Uterus (tissue), 4 donors: Measurements from ENCODE around the gene CRYBB2. TPM values are rescaled to one million over a fixed set of nuclear protein-coding genes. Genes with fewer than 3 reads are reported as not detected.

Source experiments
- DNase-seq, 2 donors: peaks; one replicate each; pipeline ENCODE4 v3.0.0-alpha.2; 2019 to 2020
- H3K27ac ChIP-seq, 2 donors: fragments of 200-600 bp; sonication (generic); 1 replicate in 1 of 2; 2 replicates in 1 of 2; pipeline ENCODE4 v1.5.1; 2016 to 2018
- H3K27me3 ChIP-seq, 2 donors: fragments of 200-600 bp; sonication (generic); one replicate each; pipeline ENCODE4 v1.5.1; 2018 to 2019; ENCODE audit warnings: control low read depth in 1 of 2
- H3K36me3 ChIP-seq, 2 donors: fragments of 200-600 bp; sonication (generic); one replicate each; pipeline ENCODE4 v1.5.1; 2019; ENCODE audit warnings: control low read depth in 1 of 2
- H3K4me1 ChIP-seq, 2 donors: fragments of 200-600 bp; sonication (generic); one replicate each; pipeline ENCODE4 v1.5.1; 2018 to 2019; ENCODE audit warnings: control low read depth in 1 of 2
- H3K4me3 ChIP-seq, 2 donors: fragments of 200-600 bp; sonication (generic); 1 replicate in 1 of 2; 2 replicates in 1 of 2; pipeline ENCODE4 v1.5.1; 2018 to 2019; ENCODE audit warnings: mild to moderate bottlenecking in 1 of 2
- H3K9me3 ChIP-seq, 2 donors: fragments of 200-600 bp; sonication (generic); one replicate each; pipeline ENCODE4 v1.5.1; 2019; ENCODE audit warnings: control low read depth in 1 of 2
- CTCF ChIP-seq, 4 experiments: fragments of 200-600 bp in 2 of 4; fragments of 450-650 bp in 2 of 4; sonication (generic) in 2 of 4; IDR thresholded peaks; one replicate each; pipeline ENCODE4 v1.5.1; 2016 to 2019; ENCODE audit warnings: antibody characterized with exemption in 4 of 4, mild to moderate bottlenecking in 2 of 4, moderate library complexity in 1 of 4
- POLR2A ChIP-seq, 2 donors: fragments of 450-650 bp; IDR thresholded peaks; one replicate each; pipeline ENCODE4 v1.6.1; 2016; ENCODE audit warnings: antibody characterized with exemption in 2 of 2, mild to moderate bottlenecking in 1 of 2, moderate library complexity in 1 of 2
- intact Hi-C: fragments of 100-400 bp; cut with DNase I; formaldehyde crosslinking; loops from one replicate; pipeline ENCODE4 v1.15.1; 2023; ENCODE audit warnings: low total_unique reads
- total RNA-seq, 4 donors: library from RNA; depleted of rRNA in 3 of 4; stranded (reverse); fragments of >200 nt in 3 of 4; gene quantifications; one replicate each; pipeline versions ENCODE4 v1.1.0 to v1.2.4, GENCODE V29; 2014 to 2023
- donor health status: DM: yes; HTN: yes; CAD: no.

CRYBB2 gene
- not detected for total RNA-seq

- TF ChIP-seq CTCF (IDR thresholded peaks at IDR 0.05) (no peak), POLR2A (IDR thresholded peaks at IDR 0.05) (no peak)
- Histone ChIP-seq H3K36me3 (no peaks in the 10 kb centered on the region), H3K27ac (no peak within 1 kb of the TSS), H3K4me1 (no peaks in the 10 kb centered on the region), H3K4me3 (no peak within 1 kb of the TSS), H3K9me3 (no peaks in the 10 kb centered on the region), H3K27me3 (no peaks in the 10 kb centered on the region)
- intact Hi-C loops = no loop called here
- no peak for DNase-seq
Measured at GRCh38 chr22:25219211-25219689, at the start of gene CRYBB2. TSS of gene CRYBB2 (plus strand) at chr22:25219639. CDS start at chr22:25221430, 1,791 bp downstream.

- DNase-seq = no peak
- TF ChIP-seq POLR2A (IDR thresholded peaks at IDR 0.05) = no peak
- no peak for TF ChIP-seq CTCF (IDR thresholded peaks at IDR 0.05)
- Histone ChIP-seq H3K4me3 (no peak overlapping the region), H3K36me3 (no peaks in the 10 kb centered on the region), H3K9me3 (no peaks in the 10 kb centered on the region), H3K4me1 (no peaks in the 10 kb centered on the region), H3K27ac (no peak overlapping the region), H3K27me3 (no peaks in the 10 kb centered on the region)
- intact Hi-C loops = no loop called here
Measured at GRCh38 chr22:25170426-25170980, 48.9 kb upstream of the CRYBB2 start.

- TF ChIP-seq POLR2A (IDR thresholded peaks at IDR 0.05) (no peak), CTCF (IDR thresholded peaks at IDR 0.05) (peak in 3 of 4 experiments; percentile 5 to 47 (median 32))
- H3K9me3 ChIP-seq = no peaks in the 10 kb centered on the region
- intact Hi-C loops = no loop called here
- no peak overlapping the region for H3K4me3 ChIP-seq
- H3K27me3 ChIP-seq = no peaks in the 10 kb centered on the region
- H3K4me1 ChIP-seq = no peaks in the 10 kb centered on the region
- no peaks in the 10 kb centered on the region for H3K36me3 ChIP-seq
- no peak overlapping the region for H3K27ac ChIP-seq
- DNase-seq = no peak
Measured at GRCh38 chr22:25172153-25172552, 47.3 kb upstream of the CRYBB2 start.

GRCh38 chr22:25174156-25174887 lies 45.1 kb upstream of the CRYBB2 start:
- TF ChIP-seq POLR2A (IDR thresholded peaks at IDR 0.05) (no peak), CTCF (IDR thresholded peaks at IDR 0.05) (no peak)
- intact Hi-C loops = no loop called here
- no peak overlapping the region for H3K27ac ChIP-seq
- H3K4me1 ChIP-seq = no peaks in the 10 kb centered on the region
- no peaks in the 10 kb centered on the region for H3K9me3 ChIP-seq
- H3K27me3 ChIP-seq = no peaks in the 10 kb centered on the region
- no peak overlapping the region for H3K4me3 ChIP-seq
- no peaks in the 10 kb centered on the region for H3K36me3 ChIP-seq
- DNase-seq = no peak

GRCh38 chr22:25174888-25175411 lies 44.5 kb upstream of the CRYBB2 start:
- TF ChIP-seq CTCF (IDR thresholded peaks at IDR 0.05) (no peak), POLR2A (IDR thresholded peaks at IDR 0.05) (no peak)
- no peaks in the 10 kb centered on the region for H3K4me1 ChIP-seq
- DNase-seq = no peak
- no peak overlapping the region for H3K27ac ChIP-seq
- intact Hi-C loops = no loop called here
- H3K9me3 ChIP-seq = no peaks in the 10 kb centered on the region
- H3K36me3 ChIP-seq = no peaks in the 10 kb centered on the region
- no peaks in the 10 kb centered on the region for H3K27me3 ChIP-seq
- no peak overlapping the region for H3K4me3 ChIP-seq
